Stimulated activated CD4-positive, alpha-beta T cell treated with anti-CD3 and anti-CD28 coated beads, TNF-alpha, amount 100 ng/mL, for 24 hours (primary cell): ENCODE results near the gene FAM156A.
"Not testable (repeated sequence)": the region's sequence is repeated elsewhere in the genome, so short reads cannot be mapped to it uniquely, and the experiment has no call there.

Experiments used
- DNase-seq, 3 experiments: peaks; one replicate each; pipeline ENCODE4 v3.0.0-alpha.2; 2020; ENCODE audit warnings: low read depth in 3 of 3

FAM156A gene

DNA sequence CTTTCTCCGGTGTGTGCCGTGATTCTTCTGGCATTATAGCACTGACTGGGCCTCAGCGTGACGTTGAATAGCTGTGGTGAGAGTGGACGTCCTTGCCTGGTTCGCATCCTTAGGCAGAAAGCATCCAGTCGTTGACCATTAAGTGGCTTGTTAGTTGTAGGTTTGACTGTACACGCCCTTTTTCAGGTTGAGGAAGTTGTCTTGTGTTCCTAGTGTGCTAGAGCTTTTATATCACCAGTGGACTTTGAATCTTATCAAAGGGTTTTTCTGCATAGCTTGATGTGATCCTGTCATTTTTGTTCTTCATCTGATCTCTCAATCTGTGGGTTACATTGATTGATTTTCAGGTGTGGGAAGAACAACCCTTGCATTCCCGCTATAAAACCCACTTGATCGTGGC is 52.8 kb downstream of the FAM156A start:
- not testable (repeated sequence) for DNase-seq
